GM21515 (cell line): ENCODE measurements around the gene ALDH1L1.

Experiments used
- ATAC-seq: cut with Tn5 transposase; IDR thresholded peaks from one replicate; pipeline ENCODE4 v1.9.1; 2021; ENCODE audit not compliant: unreplicated experiment

ALDH1L1 gene

GRCh38 chr3:126180477-126181397 is at the start of gene ALDH1L1:
TSS of gene ALDH1L1 (minus strand) at chr3:126180586. CDS start at chr3:126160979, 19,607 bp downstream.
- ATAC-seq, result no peak

GRCh38 chr3:126226374-126226773 is 46.0 kb upstream of the ALDH1L1 start:
- ATAC-seq, result no peak

GRCh38 chr3:126216416-126216815 is 36.0 kb upstream of the ALDH1L1 start:
- ATAC-seq, result no peak

DNA sequence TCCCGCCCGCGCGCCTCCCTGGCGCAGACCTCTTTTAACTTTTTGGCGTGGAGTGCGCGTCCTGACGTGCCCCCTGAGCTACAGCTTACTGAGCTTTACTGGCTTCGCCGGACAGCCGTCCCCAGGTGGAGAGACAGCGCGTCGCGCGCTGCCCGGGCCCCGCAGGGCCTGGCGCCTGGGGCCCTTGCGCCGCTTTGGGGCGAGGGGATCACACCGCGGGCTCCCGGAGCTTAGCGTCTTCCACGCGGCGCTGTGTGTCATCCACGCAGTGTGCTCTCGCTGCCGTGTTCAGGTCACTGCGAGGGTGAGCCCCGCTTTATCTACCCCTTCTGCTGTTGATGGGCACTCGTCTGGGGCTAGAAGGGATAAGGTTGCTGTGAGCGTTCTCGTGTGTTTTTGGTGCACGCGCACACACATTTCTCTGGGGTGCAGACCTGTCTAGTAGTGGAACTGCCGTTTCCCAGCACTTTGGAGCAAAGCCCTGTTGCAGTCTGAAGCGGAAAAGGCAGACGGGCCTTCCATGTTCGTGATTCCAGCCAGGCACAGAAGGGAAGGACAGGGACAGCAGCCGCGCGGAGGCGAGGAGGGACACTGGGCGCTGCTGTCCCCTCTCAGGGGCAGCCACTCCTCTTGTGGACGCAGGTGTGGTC is 33.1 kb upstream of the ALDH1L1 start:
- no peak for ATAC-seq

DNA sequence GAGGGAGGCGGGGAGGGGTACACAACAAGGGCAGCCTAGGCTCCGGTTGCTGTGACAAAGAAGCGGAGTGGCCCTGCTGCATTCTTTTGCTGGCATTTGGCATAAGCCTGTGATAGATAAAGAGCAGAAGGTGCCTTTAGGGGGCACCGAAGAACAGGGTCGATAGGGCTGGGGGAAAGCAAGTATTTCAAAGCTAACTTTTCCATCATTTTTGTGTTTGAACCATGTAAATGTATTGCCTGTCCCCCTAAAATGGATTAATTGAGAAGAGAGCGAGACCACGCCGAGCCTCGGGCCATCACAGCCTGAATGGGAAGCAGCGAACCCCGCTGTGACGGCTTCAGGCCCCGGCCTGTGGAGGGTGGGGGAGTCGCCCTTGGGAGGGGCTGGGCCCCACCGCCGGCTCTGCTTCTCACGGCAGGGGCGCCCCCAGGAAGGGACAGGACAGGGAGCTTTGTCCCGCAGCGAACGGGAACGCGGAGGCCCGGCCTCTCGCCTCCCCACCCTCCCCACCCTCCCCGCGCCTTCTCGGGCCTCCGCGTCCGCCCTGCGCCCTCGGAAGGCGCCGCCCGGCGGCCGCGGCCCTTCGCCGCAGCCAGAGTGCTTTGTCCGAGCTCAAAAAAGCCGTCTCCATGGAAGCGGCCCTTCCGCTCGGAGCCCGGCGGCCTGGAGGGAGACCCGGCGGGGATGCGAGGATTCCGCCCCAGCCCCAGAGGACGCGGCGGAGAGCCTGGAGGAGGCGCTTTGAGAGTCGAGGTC is 32.4 kb upstream of the ALDH1L1 start:
- ATAC-seq, result no peak

DNA sequence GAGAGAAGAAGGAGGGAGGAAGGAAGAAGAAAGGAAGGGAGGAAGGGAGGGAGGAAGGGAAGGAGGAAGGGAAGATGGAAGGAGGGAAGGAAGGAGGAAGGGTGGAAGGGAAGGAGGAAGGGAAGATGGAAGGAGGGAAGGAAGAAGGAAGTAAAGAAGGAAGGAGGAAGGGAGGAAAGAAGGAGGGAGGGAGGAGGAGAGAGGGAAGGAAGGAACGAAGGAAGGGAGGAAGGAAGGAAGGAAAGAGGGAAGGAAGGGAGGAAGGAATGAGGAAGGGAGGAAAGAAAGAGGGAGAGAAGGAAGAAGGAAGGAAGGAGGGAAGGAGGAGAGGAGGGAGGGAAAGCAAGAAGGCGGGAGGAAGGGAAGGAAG is 31.8 kb upstream of the ALDH1L1 start:
- no peak for ATAC-seq

DNA sequence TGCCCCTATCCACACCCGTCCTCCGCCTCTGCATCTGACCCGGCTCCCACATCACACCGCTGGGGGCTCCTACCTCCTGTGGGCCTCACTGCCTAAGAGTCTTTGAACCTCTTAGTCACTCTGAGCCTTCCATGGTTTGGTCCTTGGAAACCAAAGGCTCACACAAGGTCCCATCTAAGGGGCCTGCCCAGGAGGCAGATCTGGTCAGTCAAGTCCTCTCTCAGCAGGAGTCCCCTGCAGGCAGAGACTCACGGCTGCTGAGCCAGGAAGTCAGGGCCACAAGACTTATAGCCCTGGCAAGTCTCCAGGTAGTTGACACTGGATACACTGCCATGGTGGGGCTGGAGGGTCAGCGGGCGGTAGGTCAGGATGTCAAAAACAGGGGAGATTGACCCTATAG is 31.2 kb upstream of the ALDH1L1 start:
- ATAC-seq, result no peak

DNA sequence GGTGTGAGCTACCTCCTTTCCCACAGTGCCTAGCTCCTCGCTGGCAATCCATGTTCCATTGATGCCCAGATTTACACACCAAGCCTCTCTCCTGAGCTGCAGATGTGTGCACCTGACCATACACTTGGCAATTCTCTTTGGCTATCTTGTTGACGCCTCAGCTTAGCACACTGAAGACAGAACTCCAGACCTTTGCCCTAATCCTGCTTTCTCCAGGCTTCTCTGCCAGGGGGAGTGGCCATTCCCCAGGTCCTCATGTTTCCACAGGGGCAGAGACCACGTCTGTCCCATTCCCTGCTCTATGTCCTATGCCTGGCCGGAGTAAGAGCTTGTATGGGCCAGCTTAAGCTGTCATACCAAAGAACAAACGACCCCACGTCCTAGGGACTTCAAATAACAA is 30.2 kb upstream of the ALDH1L1 start:
- no peak for ATAC-seq

- ATAC-seq, result no peak
Observed at GRCh38 chr3:126209741-126210140, 29.4 kb upstream of the ALDH1L1 start.

GRCh38 chr3:126208606-126209256 is 28.3 kb upstream of the ALDH1L1 start:
- ATAC-seq, result no peak

- ATAC-seq, result no peak
Observed at GRCh38 chr3:126208182-126208581, 27.8 kb upstream of the ALDH1L1 start.

GRCh38 chr3:126207166-126207565 is 26.8 kb upstream of the ALDH1L1 start:
- ATAC-seq, result no peak

DNA sequence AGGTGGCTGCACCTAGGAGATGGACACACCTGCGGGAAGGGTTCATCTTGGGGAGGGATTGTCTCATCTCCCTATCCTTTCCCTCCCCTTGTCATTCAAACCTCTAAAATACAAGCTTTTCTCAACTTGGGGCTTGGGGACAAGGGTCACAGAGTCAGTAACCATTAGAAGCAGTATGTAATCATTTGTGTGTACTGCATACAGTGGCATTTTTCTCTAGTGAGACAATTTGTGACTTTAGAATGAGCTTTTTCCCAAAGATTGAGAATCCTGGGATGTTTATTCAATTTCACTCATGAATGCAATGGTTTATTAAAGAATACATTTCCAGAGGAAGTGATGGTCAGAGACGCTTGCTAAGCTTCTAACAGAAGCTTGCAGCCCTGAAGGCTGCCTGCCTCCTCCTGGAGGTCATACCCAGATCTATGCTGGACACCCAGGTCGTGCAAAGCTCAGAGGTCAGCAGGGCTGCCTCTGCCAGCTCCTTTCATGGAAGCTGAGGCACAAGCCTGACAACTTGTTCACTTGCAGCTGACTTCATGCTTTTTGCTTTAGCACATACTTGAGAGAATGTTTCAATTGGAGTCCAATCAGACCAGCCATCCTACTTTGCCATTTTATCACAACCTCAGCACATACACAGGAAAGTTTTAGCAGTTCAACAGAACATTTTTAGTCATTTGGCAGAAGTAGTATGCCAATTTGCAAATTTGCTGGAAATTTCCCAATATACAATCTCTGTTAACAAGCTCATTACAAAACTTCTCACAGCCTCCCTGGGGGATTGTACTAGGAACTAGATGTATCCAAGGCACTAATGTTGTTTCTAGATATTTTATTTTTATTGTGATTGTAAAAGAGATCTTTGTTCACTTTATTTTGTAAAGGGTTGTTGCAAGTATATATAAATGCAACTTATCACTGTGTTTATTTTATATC is 25.6 kb upstream of the ALDH1L1 start:
- no peak for ATAC-seq

GRCh38 chr3:126202680-126203079 is 22.3 kb upstream of the ALDH1L1 start:
- no peak for ATAC-seq

GRCh38 chr3:126202276-126202675 is 21.9 kb upstream of the ALDH1L1 start:
- no peak for ATAC-seq

DNA sequence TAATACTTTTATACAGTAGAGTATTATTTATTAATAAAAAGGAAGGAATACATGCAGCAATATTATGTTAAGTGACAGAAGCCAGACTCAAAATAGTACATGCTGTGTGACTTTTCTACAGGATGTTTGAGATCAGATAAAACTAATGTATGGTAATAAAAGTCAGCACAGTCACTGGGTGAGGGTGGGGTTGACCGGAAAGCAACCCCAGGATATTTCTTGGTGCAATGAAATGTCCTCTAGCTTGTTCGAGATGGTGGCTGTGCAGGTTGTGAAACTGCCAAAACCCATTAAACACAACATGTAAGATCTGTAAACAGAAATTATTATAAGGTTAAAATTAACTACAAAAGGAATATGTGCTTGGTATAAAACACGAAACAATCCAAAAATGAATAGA is 20.8 kb upstream of the ALDH1L1 start:
- ATAC-seq, result no peak

GRCh38 chr3:126200534-126200933 is 20.1 kb upstream of the ALDH1L1 start:
- ATAC-seq, result no peak

- no peak for ATAC-seq
Observed at GRCh38 chr3:126199256-126199655, 18.9 kb upstream of the ALDH1L1 start.

GRCh38 chr3:126197854-126198584 is 17.6 kb upstream of the ALDH1L1 start:
- ATAC-seq, result no peak
